Colon (tissue), 2 donors: ENCODE data around the gene TMEM108.

Source experiments
- FAIRE-seq: peaks from 2 replicates; lab custom pipeline; 2012; peaks lifted over from hg19 to GRCh38; lab: Jason Lieb, UNC
- donor health status: control.
- donor health status: control.

TMEM108 gene

GRCh38 chr3:133386876-133387275 is 348.7 kb downstream of the TMEM108 start:
- no peak for FAIRE-seq

GRCh38 chr3:133387341-133387740 is 349.1 kb downstream of the TMEM108 start:
- FAIRE-seq, result no peak

GRCh38 chr3:133388696-133389395 is 350.7 kb downstream of the TMEM108 start:
- no peak for FAIRE-seq

GRCh38 chr3:133390715-133391114 is 352.5 kb downstream of the TMEM108 start:
- FAIRE-seq, result no peak

- no peak for FAIRE-seq
These were observed 355.0 kb downstream of the TMEM108 start for GRCh38 chr3:133393204-133393603.

GRCh38 chr3:133393691-133394474 is 355.7 kb downstream of the TMEM108 start:
- no peak for FAIRE-seq

- no peak for FAIRE-seq
These were observed 356.5 kb downstream of the TMEM108 start for GRCh38 chr3:133394561-133395311.

GRCh38 chr3:133396906-133397305 is 358.7 kb downstream of the TMEM108 start:
- no peak for FAIRE-seq

- FAIRE-seq, result no peak
These were observed 361.9 kb downstream of the TMEM108 start, which contains the start of gene BFSP2 for GRCh38 chr3:133400006-133400515. BFSP2 (plus strand) TSS chr3:133400056; CDS start chr3:133400084, 28 bp downstream.

- no peak for FAIRE-seq
These were observed 363.4 kb downstream of the TMEM108 start for GRCh38 chr3:133401374-133402135.

- no peak for FAIRE-seq
These were observed 366.7 kb downstream of the TMEM108 start for GRCh38 chr3:133404920-133405319.

GRCh38 chr3:133408366-133408765 is 370.2 kb downstream of the TMEM108 start:
- FAIRE-seq, result no peak

GRCh38 chr3:133408961-133409360 is 370.8 kb downstream of the TMEM108 start:
- FAIRE-seq, result no peak

- FAIRE-seq, result no peak
These were observed 372.2 kb downstream of the TMEM108 start for GRCh38 chr3:133410191-133410892.

- FAIRE-seq, result no peak
These were observed 374.3 kb downstream of the TMEM108 start for GRCh38 chr3:133412183-133413132.

GRCh38 chr3:133413161-133414020 is 375.2 kb downstream of the TMEM108 start:
- no peak for FAIRE-seq

- FAIRE-seq, result no peak
These were observed 375.8 kb downstream of the TMEM108 start for GRCh38 chr3:133414021-133414392.

GRCh38 chr3:133418361-133418760 is 380.2 kb downstream of the TMEM108 start:
- no peak for FAIRE-seq
